PC-9 (cell line): ENCODE results near the gene RPL34.

ENCODE experiments used
- EZH2 ChIP-seq: fragments of 200-600 bp; sonication (generic); IDR thresholded peaks from 2 replicates; pipeline ENCODE4 v1.8.0; 2017; ENCODE audit warnings: antibody characterized with exemption, low read depth
- TF ChIP-seq, protein P1 (sequence below): fragments of 200-600 bp; sonication (generic); conservative IDR thresholded peaks from 2 replicates; pipeline ENCODE4 v1.6.1; 2017; ENCODE audit warnings: mixed run types, antibody characterized with exemption, mild to moderate bottlenecking, moderate library complexity

DNA sequence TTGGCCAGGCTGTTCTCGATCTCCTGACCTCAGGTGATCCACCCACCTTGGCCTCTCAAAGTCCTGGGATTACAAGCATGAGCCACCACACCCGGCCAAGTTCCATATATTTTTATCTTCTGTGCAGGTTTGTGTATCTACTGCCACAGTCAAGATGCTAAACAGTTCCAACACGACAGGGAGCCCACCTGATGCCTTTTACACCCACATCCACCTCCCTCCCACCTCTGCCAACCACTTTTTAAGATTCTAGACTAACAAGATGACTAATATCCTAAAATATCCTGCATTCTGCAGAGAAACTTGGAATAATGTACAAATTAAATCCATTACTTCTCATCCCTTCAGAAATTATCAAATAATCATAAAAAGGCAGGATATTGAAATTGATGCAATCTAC, 19.3 kb upstream of the RPL34 start:
- TF ChIP-seq, protein P1, sequence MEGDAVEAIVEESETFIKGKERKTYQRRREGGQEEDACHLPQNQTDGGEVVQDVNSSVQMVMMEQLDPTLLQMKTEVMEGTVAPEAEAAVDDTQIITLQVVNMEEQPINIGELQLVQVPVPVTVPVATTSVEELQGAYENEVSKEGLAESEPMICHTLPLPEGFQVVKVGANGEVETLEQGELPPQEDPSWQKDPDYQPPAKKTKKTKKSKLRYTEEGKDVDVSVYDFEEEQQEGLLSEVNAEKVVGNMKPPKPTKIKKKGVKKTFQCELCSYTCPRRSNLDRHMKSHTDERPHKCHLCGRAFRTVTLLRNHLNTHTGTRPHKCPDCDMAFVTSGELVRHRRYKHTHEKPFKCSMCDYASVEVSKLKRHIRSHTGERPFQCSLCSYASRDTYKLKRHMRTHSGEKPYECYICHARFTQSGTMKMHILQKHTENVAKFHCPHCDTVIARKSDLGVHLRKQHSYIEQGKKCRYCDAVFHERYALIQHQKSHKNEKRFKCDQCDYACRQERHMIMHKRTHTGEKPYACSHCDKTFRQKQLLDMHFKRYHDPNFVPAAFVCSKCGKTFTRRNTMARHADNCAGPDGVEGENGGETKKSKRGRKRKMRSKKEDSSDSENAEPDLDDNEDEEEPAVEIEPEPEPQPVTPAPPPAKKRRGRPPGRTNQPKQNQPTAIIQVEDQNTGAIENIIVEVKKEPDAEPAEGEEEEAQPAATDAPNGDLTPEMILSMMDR, result no peak
- TF ChIP-seq EZH2, result no peak
